H9 (cell line): ENCODE results near the gene INCENP. TPM values are rescaled to one million over a fixed set of nuclear protein-coding genes. Genes with fewer than 3 reads are reported as not detected.

Experiments
- DNase-seq: peaks from one replicate; pipeline ENCODE4 v3.0.0-alpha.2; 2017
- H2AFZ ChIP-seq: one replicate; pipeline ENCODE4 v1.6.1; 2013; ENCODE audit warnings: mild to moderate bottlenecking, low read length, control low read depth, moderate library complexity
- H2AK5ac ChIP-seq: 2 replicates; pipeline ENCODE4 v1.6.1; 2013; ENCODE audit warnings: low read length, control low read depth, mixed read lengths; ENCODE audit not compliant: insufficient read length
- H2BK120ac ChIP-seq: one replicate; pipeline ENCODE4 v1.6.1; 2013; ENCODE audit warnings: low read depth, mild to moderate bottlenecking, low read length, control low read depth, inconsistent platforms; ENCODE audit not compliant: poor library complexity, severe bottlenecking
- H2BK12ac ChIP-seq: 2 replicates; pipeline ENCODE4 v1.6.1; 2013; ENCODE audit warnings: low read length, control low read depth, mixed read lengths, low read depth; ENCODE audit not compliant: insufficient read length
- H2BK15ac ChIP-seq: 2 replicates; pipeline ENCODE4 v1.6.1; 2013; ENCODE audit warnings: low read depth, low read length, control low read depth
- H2BK20ac ChIP-seq: one replicate; pipeline ENCODE4 v1.6.1; 2013; ENCODE audit warnings: low read depth, mild to moderate bottlenecking, low read length, control low read depth, inconsistent platforms; ENCODE audit not compliant: poor library complexity, severe bottlenecking
- H2BK5ac ChIP-seq: 2 replicates; pipeline ENCODE4 v1.6.1; 2013; ENCODE audit warnings: low read length, control low read depth, mixed read lengths; ENCODE audit not compliant: insufficient read length
- H3K14ac ChIP-seq: 2 replicates; pipeline ENCODE4 v1.6.1; 2013; ENCODE audit warnings: low read length, control low read depth; ENCODE audit not compliant: insufficient read depth
- H3K18ac ChIP-seq: 2 replicates; pipeline ENCODE4 v1.6.1; 2013; ENCODE audit warnings: low read depth, mild to moderate bottlenecking, mixed read lengths, low read length, control low read depth; ENCODE audit not compliant: insufficient read length
- H3K23ac ChIP-seq: 2 replicates; pipeline ENCODE4 v1.6.1; 2013; ENCODE audit warnings: low read length, control low read depth, mixed read lengths, low read depth; ENCODE audit not compliant: insufficient read length
- H3K23me2 ChIP-seq: 2 replicates; pipeline ENCODE4 v1.6.1; 2013; ENCODE audit warnings: low read depth, mild to moderate bottlenecking, mixed read lengths, low read length, control low read depth; ENCODE audit not compliant: insufficient read length, poor library complexity, severe bottlenecking
- H3K27ac ChIP-seq: 2 replicates; pipeline ENCODE4 v1.5.1; 2013; ENCODE audit warnings: low read length, control low read depth, mixed read lengths, low read depth; ENCODE audit not compliant: insufficient read length
- H3K27me3 ChIP-seq: 2 replicates; pipeline ENCODE4 v1.6.1; 2013; ENCODE audit warnings: low read length, control low read depth, inconsistent platforms; ENCODE audit not compliant: insufficient read depth
- H3K4ac ChIP-seq: 2 replicates; pipeline ENCODE4 v1.6.1; 2013; ENCODE audit warnings: low read depth, mild to moderate bottlenecking, control low read depth, inconsistent platforms, low read length, moderate library complexity
- H3K4me1 ChIP-seq: 2 replicates; pipeline ENCODE4 v1.6.1; 2013; ENCODE audit warnings: low read length, control low read depth, inconsistent platforms; ENCODE audit not compliant: insufficient read depth
- H3K4me2 ChIP-seq: 2 replicates; pipeline ENCODE4 v1.6.1; 2013; ENCODE audit warnings: low read length, control low read depth, mixed read lengths; ENCODE audit not compliant: insufficient read length, insufficient read depth
- H3K56ac ChIP-seq: 2 replicates; pipeline ENCODE4 v1.6.1; 2013; ENCODE audit warnings: low read depth, mild to moderate bottlenecking, mixed read lengths, low read length, control low read depth; ENCODE audit not compliant: insufficient read length
- H3K79me1 ChIP-seq: 2 replicates; pipeline ENCODE4 v1.6.1; 2013; ENCODE audit warnings: low read depth, mild to moderate bottlenecking, moderate library complexity, low read length, control low read depth, inconsistent platforms; ENCODE audit not compliant: insufficient read depth, poor library complexity, severe bottlenecking
- H3K79me2 ChIP-seq: 2 replicates; pipeline ENCODE4 v1.6.1; 2013; ENCODE audit warnings: low read length, control low read depth, inconsistent platforms; ENCODE audit not compliant: insufficient read depth
- H3K9ac ChIP-seq: 2 replicates; pipeline ENCODE4 v1.6.1; 2013; ENCODE audit warnings: low read length, control low read depth, mixed read lengths; ENCODE audit not compliant: insufficient read length; ENCODE audit errors: extremely low read depth
- H3K9me3 ChIP-seq: one replicate; pipeline ENCODE4 v1.6.1; 2013; ENCODE audit warnings: low read depth, low read length, inconsistent platforms; ENCODE audit not compliant: control insufficient read depth
- H3T11ph ChIP-seq: one replicate; pipeline ENCODE4 v1.6.1; 2013; ENCODE audit warnings: mild to moderate bottlenecking, low read length, control low read depth, inconsistent platforms
- H4K20me1 ChIP-seq: one replicate; pipeline ENCODE4 v1.6.1; 2013; ENCODE audit not compliant: control insufficient read depth, insufficient read length, insufficient read depth
- H4K5ac ChIP-seq: 2 replicates; pipeline ENCODE4 v1.6.1; 2013; ENCODE audit warnings: low read depth, mild to moderate bottlenecking, mixed read lengths, low read length, control low read depth; ENCODE audit not compliant: insufficient read length
- H4K8ac ChIP-seq: replicated peaks from 2 replicates; pipeline ENCODE4 v1.6.1; 2013; ENCODE audit warnings: low read length, control low read depth, mixed read lengths, low read depth; ENCODE audit not compliant: insufficient read length
- H4K91ac ChIP-seq: 2 replicates; pipeline ENCODE4 v1.6.1; 2013; ENCODE audit warnings: low read depth, mild to moderate bottlenecking, moderate library complexity, mixed read lengths, low read length, control low read depth; ENCODE audit not compliant: insufficient read length
- H3K27ac Mint-ChIP-seq, 3 experiments: 2 replicates in 2 of 3; 3 replicates in 1 of 3; pipeline ENCODE4 v1.8.0; 2020 to 2021; ENCODE audit warnings: mixed read lengths in 3 of 3, mild to moderate bottlenecking in 1 of 3, moderate library complexity in 1 of 3
- H3K27me3 Mint-ChIP-seq: 2 replicates; pipeline ENCODE4 v1.8.0; 2021; ENCODE audit warnings: low read depth, mild to moderate bottlenecking, moderate library complexity, mixed read lengths
- H3K36me3 Mint-ChIP-seq, 3 experiments: 2 replicates in 2 of 3; 3 replicates in 1 of 3; pipeline ENCODE4 v1.8.0; 2020 to 2021; ENCODE audit warnings: low read depth in 3 of 3, mixed read lengths in 3 of 3; ENCODE audit not compliant: insufficient read depth in 1 of 3
- H3K4me1 Mint-ChIP-seq, 2 experiments: 2 replicates each; pipeline ENCODE4 v1.8.0; 2020; ENCODE audit warnings: mixed read lengths in 2 of 2
- H3K4me3 Mint-ChIP-seq, 2 experiments: 2 replicates in 1 of 2; 3 replicates in 1 of 2; pipeline ENCODE4 v1.8.0; 2020 to 2021; ENCODE audit warnings: mild to moderate bottlenecking in 2 of 2, mixed read lengths in 2 of 2, moderate library complexity in 1 of 2
- H3K9me3 Mint-ChIP-seq, 2 experiments: 2 replicates in 1 of 2; 3 replicates in 1 of 2; pipeline ENCODE4 v1.8.0; 2020; ENCODE audit warnings: mild to moderate bottlenecking in 2 of 2, mixed read lengths in 2 of 2, moderate library complexity in 1 of 2
- CTCF ChIP-seq: fragments of 200-600 bp; sonication (generic); conservative IDR thresholded peaks from 3 replicates; pipeline ENCODE4 v1.8.0; 2021; ENCODE audit warnings: antibody characterized with exemption, mild to moderate bottlenecking
- WGBS: extraction: QIAGEN DNeasy Blood & Tissue Kit; methylation state at CpG from one replicate; pipeline ENCODE4 v1.1.7; 2013; ENCODE audit warnings: missing lambda C conversion rate, low lambda C conversion rate, mixed read lengths; ENCODE audit not compliant: insufficient read length; ENCODE audit errors: extremely low coverage; 5-methylcytosine and 5-hydroxymethylcytosine counted together
- total RNA-seq: library from RNA; stranded (reverse); gene quantifications from 2 replicates; pipeline ENCODE4 v1.2.1, GENCODE V29; 2021

Gene INCENP
- total RNA-seq, 1 experiment from 2014 or later, result 99.9 TPM

DNA sequence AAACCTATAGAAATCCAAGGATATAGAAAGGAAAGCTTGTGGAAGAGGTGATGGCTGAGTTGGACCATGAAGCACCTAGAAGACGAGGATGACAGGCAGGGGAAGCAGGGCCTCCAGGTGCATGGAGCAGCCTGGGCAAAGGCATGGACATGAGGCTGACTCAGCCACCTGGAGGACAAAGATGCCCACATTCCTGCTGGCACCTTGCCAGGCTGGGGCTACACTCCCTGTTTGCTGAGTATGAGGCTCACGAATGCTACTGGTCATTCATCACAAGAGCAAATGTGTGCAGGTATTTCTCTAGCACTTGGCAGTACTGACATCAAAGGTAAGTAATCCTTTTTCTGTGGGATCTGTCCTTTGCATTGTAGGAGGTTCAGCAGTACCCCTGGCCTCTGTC, 77.6 kb downstream of the INCENP start:
- no peak for DNase-seq
- Histone ChIP-seq H3K9ac (no peak overlapping the region), H3K27ac (no peak overlapping the region), H3K4ac (no peak overlapping the region), H2BK120ac (no peak overlapping the region), H2BK12ac (no peak overlapping the region), H3K18ac (no peak overlapping the region), H3K9me3 (no peaks in the 10 kb centered on the region), H3K56ac (no peak overlapping the region), H3K23ac (no peak overlapping the region), H3K79me1 (no peaks in the 10 kb centered on the region), H4K91ac (no peak overlapping the region), H4K5ac (no peak overlapping the region), H4K8ac (no peak overlapping the region), H2AFZ (no peak overlapping the region), H2BK5ac (no peak overlapping the region), H2BK20ac (no peak overlapping the region), H2AK5ac (no peak overlapping the region), H3K4me1 (no peaks in the 10 kb centered on the region), H3K27me3 (no peaks in the 10 kb centered on the region), H3K23me2 (no peaks in the 10 kb centered on the region), H3K14ac (no peak overlapping the region), H2BK15ac (no peak overlapping the region), H3K79me2 (no peaks in the 10 kb centered on the region), H4K20me1 (no peaks in the 10 kb centered on the region), H3T11ph (no peak overlapping the region), H3K4me2 (no peak overlapping the region)
- no peaks in the 10 kb centered on the region for H3K4me1 Mint-ChIP-seq
- WGBS, result no CpG with 5 or more reads among the region's 2 CpGs
- H3K27ac Mint-ChIP-seq, result no peak overlapping the region
- TF ChIP-seq CTCF, result no peak
- H3K4me3 Mint-ChIP-seq, result no peak overlapping the region
- no peaks in the 10 kb centered on the region for H3K9me3 Mint-ChIP-seq
- H3K36me3 Mint-ChIP-seq, result no peaks in the 10 kb centered on the region
- peaks cover 2% of the 10 kb centered on the region; the same call in 1 of the 2 replicates for H3K27me3 Mint-ChIP-seq

Other genes with a start within 250 kb of the INCENP start
- 34.9 and 36.7 TPM in 2 replicates for gene FADS3, start 232.5 kb upstream of the INCENP start, total RNA-seq
- 1.8 and 2.4 TPM in 2 replicates for gene RAB3IL1, start 206.4 kb upstream of the INCENP start, total RNA-seq
- 0.18 and 0.24 TPM in 2 replicates for gene BEST1, start 173.7 kb upstream of the INCENP start, total RNA-seq
- gene FTH1, start 156.4 kb upstream of the INCENP start, total RNA-seq, result 1,505 and 1,558 TPM in 2 replicates
- gene SCGB1D1, start 66.2 kb downstream of the INCENP start, total RNA-seq, result not detected in 2 replicates
- not detected in 2 replicates for gene SCGB2A1, start 84.7 kb downstream of the INCENP start, total RNA-seq
- not detected in 2 replicates for gene SCGB1D2, start 118.2 kb downstream of the INCENP start, total RNA-seq
- gene SCGB2A2, start 146.1 kb downstream of the INCENP start, total RNA-seq, result not detected in 2 replicates
- gene SCGB1D4, start 175.1 kb downstream of the INCENP start, total RNA-seq, result not detected in 2 replicates
- gene ASRGL1, start 213.4 kb downstream of the INCENP start, total RNA-seq, result 30.9 and 31.1 TPM in 2 replicates